Measurements from ENCODE around the gene ZNF10. TPM values are rescaled to one million over a fixed set of nuclear protein-coding genes. Genes with fewer than 3 reads are reported as not detected.

ZNF10 gene
- total RNA-seq, 2 experiments from 2014 or later: 3.7 to 4.1 TPM

- Mint-ChIP-seq H3K4me3 (no peak overlapping the region), H3K27me3 (no peaks in the 10 kb centered on the region), H3K4me1 (ENCODE audit: low read depth) (no peaks in the 10 kb centered on the region), H3K36me3 (peaks cover 74% of the 10 kb centered on the region), H3K27ac (no peak overlapping the region), H3K9me3 (peaks cover 87% of the 10 kb centered on the region)
- ChIA-PET CTCF (no interaction called here), POLR2A (no interaction called here)
- DNase-seq: no peak
- intact Hi-C loops (cut with micrococcal nuclease): no loop called here
Measured at GRCh38 chr12:133203344-133204263, 73.2 kb downstream of the ZNF10 start.

GRCh38 chr12:133204264-133204603, 73.8 kb downstream of the ZNF10 start:
- H3K36me3 Mint-ChIP-seq: peaks cover 71% of the 10 kb centered on the region
- no peaks in the 10 kb centered on the region for H3K27me3 Mint-ChIP-seq
- no peak for DNase-seq
- no peak overlapping the region for H3K4me3 Mint-ChIP-seq
- peaks cover 91% of the 10 kb centered on the region for H3K9me3 Mint-ChIP-seq
- POLR2A ChIA-PET: no interaction called here
- CTCF ChIA-PET: no interaction called here
- H3K27ac Mint-ChIP-seq: no peak overlapping the region
- no peaks in the 10 kb centered on the region for H3K4me1 Mint-ChIP-seq (ENCODE audit: low read depth)
- intact Hi-C loops (cut with micrococcal nuclease): no loop called here

GRCh38 chr12:133206390-133206789, 76.0 kb downstream of the ZNF10 start:
- Mint-ChIP-seq H3K36me3 (peaks cover 55% of the 10 kb centered on the region), H3K4me3 (no peak overlapping the region), H3K27me3 (no peaks in the 10 kb centered on the region), H3K4me1 (ENCODE audit: low read depth) (no peaks in the 10 kb centered on the region), H3K9me3 (peaks cover 92% of the 10 kb centered on the region), H3K27ac (no peak overlapping the region)
- CTCF ChIA-PET: no interaction called here
- DNase-seq: no peak
- POLR2A ChIA-PET: no interaction called here
- intact Hi-C loops (cut with micrococcal nuclease): no loop called here

Other genes starting within 250 kb of the ZNF10 start
- gene CHFR, start 243.0 kb upstream of the ZNF10 start, total RNA-seq: 10 to 100 TPM; 41.2 to 42.9 TPM
- 1 to 10 TPM; 4.6 to 5.3 TPM for gene ZNF605, start 174.3 kb upstream of the ZNF10 start, total RNA-seq
- 10 to 100 TPM; 10.2 to 10.8 TPM for gene ZNF26, start 144.3 kb upstream of the ZNF10 start, total RNA-seq
- 10 to 100 TPM; 10.1 to 11.8 TPM for gene ZNF84, start 93.1 kb upstream of the ZNF10 start, total RNA-seq
- gene ZNF140, start 49.7 kb upstream of the ZNF10 start, total RNA-seq: 10 to 100 TPM; 11.8 to 14.1 TPM
- 1 to 10 TPM; 1.1 to 1.2 TPM for gene ZNF891, start 353 bp upstream of the ZNF10 start, total RNA-seq
- 10 to 100 TPM in 1 of 2 experiments, 1 to 10 TPM in 1; 9.2 to 11.8 TPM for gene ZNF268, start 50.9 kb downstream of the ZNF10 start, total RNA-seq
- gene ANHX, start 105.2 kb downstream of the ZNF10 start, total RNA-seq: not detected